UCSD-AML1 (cell line): ENCODE results near the gene BRD4.

Experiments used
- DNase-seq: peaks from one replicate; lab custom pipeline; 2025; ENCODE audit not compliant: unreplicated experiment; lab: John Stamatoyannopoulos, UW

BRD4 gene

DNA sequence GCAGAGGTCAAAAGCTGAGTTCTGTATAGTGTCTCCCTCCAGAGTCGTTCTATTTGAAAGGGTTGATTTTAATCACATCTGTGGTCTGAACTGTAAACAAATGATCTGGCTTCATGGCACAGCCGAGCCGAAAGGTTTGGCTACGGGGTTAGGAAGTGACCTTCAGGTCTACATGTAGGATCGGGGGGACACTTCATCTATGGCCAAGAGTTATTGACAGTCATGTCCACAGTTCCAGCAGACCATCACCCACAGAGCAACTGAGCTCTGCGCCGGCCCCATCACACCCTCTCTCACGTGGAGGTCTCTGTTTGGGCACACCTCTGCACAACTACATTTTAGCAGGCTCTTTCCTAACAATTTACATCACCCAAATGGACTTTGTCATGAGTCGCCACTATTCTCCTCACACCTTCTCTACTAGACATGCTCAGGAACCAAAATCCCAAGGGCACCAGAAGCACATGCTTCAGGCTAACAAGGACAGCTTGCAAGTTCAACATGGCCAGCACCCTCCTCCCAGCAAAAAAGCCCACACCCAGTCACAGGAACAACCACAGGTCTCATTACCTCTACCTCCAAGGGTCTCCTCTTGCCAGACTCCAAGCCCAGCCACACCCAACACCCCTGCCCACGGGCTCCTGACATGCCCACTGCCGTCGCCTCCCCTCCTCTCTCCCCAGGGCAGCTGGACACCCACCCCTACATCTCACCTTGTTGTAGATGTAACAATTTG lies 64.0 kb downstream of the BRD4 start:
- DNase-seq: no peak

DNA sequence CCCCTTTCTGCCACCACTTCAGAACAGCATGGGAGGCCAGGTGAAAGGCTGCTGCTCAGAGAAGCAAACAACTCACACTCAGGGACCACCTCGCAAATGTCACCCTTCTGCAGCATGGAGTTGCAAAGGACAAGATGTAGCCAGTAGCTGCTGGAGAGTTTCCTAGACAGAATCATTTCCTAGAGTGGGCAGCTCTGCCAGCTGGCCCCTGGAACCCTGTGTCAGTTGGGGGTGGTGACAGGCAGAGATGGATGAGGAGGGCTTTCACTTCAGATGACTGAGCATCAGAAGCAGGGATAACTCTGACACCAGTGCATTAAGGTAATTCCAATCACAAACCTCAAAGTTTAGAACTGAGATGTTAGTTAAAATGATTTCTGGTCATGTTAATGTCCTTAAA lies 65.7 kb downstream of the BRD4 start:
- DNase-seq: no peak

- DNase-seq: no peak
Measured at GRCh38 chr19:15265850-15266248, 66.5 kb downstream of the BRD4 start.

DNA sequence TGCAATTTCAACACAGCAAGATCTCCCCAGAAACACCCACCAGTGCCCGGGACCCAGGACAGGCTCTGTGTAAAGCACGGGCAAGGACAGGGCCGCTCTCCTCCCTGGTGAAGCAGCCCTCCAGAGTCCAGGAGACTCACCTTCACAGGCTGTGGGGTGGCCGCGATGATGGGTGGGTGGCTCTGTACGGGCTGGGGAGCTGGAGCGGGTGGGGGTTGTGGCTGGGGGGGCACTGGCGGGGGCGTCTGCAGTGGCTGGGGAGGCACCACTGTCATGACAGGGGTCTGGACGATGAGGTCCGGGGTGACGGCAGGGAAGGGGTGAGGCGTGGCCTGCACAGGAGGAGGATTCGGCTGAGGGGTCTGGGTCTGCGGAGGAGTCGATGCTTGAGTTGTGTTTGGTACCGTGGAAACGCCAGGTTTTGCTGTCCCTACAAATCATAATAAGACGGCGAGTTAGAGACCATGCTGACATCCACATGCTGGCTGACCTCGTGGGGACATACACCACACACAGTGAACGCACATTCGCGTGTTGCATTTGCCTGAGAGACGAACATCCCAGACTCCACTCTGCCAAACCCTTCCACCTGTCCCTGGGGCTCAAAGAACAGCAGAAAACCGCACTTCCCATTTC lies 67.0 kb downstream of the BRD4 start:
- DNase-seq: no peak

DNA sequence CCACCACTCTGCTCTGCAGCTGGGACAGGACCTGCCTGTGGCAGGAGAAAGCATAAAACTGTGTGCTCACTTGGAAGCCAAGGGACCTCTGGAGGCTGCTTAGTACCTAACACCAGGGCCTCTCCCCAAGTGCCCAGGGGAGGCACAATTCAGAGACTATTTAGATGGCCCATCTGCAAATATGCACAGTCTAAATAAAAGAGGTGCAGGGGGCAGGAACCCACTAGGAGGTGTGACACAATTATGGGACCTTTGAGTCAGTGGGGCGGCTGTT lies 67.5 kb downstream of the BRD4 start:
- DNase-seq: no peak

DNA sequence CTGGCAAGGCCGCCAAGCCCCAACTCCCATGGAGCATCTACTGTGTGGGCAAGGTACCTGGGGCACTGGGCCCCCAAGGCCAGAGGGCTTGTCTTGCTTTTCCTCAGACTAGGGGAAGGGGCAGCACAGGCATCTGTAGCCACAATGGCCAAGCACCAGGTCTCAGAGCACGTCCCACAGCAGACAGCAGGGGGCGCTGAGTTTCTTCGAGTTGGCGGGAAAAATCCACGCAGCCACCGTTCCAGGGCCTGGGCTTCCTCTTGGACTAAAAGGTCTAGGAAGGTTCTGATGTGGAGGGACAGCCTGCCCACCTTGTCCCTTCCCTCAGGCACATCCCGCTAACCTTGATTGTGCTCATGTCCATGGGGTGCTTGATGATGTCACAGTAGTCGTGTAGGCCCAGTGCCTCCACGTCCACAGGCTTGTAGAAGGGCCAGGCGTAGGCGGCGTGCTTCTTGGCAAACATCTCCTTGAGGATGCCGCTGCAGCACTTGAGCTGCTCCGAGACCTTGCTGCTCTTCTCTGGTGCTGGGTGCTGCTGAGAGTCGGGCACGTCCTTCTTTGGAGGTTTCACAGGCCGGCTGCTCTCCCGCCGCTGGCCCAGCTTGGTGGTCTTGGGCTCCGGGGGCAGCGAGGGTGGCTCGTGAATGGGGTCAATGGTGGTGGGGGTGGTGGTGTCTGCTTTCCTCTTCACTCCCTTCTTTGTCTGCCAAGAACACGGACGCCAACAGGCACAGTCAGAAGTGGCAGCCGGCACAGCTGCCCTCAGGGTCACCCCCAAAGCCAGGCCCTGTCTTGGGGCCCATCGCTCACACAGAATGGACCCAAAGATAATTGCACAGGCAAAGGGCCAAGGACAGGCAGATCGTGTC lies 68.0 kb downstream of the BRD4 start:
- DNase-seq: peak; percentile 78

DNA sequence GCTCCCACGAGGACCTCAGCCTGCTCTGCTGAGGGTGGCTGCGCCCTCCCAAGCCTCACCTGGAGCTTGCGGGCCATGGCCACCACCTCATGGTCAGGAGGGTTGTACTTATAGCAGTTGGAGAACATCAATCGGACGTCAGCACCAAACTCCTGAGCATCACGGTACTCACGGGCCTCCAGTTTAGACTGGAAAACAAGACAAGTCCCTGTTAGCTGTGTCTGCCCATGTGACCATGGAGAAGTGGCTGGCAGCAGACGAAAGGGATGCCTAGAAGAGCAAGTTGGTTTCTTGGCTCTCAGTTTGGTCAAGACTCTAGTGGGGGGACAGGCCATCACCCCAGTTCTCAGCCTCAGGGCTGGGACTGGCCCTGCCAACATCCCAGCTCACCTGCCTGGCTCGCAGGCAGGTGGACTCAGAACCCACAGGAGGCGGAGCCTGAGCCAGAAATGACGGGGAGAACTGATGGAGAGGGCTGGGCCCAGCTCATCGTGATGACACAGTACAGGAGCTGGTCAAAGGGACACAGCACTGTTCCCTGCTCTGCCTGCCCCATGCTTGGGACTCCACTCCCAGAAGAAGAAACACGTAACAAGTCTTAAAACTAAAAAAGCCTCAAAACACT lies 68.9 kb downstream of the BRD4 start:
- no peak for DNase-seq

GRCh38 chr19:15262011-15262410 lies 70.3 kb downstream of the BRD4 start:
- no peak for DNase-seq

- no peak for DNase-seq
Measured at GRCh38 chr19:15260939-15261338, 71.4 kb downstream of the BRD4 start.

DNA sequence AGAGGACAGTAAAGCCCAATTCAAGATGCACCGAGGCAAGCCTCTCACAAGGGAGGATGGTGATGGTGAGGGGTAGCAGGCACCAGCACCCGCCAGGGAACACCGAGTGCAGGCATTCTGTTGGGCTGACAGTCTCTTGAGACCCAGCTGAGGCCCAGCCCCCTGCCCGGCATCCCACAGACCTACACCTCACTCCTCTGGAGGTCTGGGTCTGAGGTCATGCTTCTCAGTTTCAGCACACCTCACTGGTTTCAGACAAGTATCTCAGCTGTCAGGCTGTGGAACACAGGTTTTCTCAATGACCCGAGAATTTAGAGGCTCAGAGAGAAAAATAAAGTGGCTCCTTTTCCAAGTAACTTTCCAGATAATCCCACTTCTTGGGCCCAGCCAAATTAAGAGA lies 72.4 kb downstream of the BRD4 start:
- no peak for DNase-seq

GRCh38 chr19:15257782-15258181 lies 74.6 kb downstream of the BRD4 start:
- no peak for DNase-seq

DNA sequence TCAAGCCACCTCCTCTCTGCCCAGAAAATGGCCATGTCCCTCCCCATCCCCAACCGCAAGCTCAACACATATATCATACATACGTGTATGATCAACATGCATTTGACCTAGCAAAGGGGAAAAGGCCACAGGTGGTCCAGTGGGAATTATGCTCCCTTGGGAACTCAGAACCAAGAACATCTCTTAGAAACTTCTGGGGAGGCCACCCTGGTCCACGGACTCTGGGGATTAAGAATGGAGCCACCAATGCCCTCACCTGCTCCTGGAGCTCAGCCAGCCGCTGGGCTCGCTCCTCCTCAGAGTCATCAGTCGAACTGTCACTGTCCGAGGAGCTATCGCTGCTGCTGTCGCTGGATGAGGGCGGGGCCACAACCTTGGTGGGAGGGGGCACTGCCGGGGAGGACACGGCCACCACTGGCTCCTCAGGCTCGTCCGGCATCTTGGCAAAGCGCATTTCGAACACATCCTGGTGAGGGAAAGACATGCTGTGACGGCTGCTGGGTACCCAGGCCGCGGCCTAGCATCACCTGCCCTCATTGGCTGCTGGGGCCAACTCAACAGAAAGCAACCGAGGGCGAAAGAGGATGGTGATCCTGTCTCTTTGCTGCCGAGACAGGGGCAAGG lies 75.5 kb downstream of the BRD4 start:
- DNase-seq: no peak

- DNase-seq: no peak
Measured at GRCh38 chr19:15255359-15255990, 76.9 kb downstream of the BRD4 start.

- DNase-seq: no peak
Measured at GRCh38 chr19:15254547-15254946, 77.8 kb downstream of the BRD4 start.

DNA sequence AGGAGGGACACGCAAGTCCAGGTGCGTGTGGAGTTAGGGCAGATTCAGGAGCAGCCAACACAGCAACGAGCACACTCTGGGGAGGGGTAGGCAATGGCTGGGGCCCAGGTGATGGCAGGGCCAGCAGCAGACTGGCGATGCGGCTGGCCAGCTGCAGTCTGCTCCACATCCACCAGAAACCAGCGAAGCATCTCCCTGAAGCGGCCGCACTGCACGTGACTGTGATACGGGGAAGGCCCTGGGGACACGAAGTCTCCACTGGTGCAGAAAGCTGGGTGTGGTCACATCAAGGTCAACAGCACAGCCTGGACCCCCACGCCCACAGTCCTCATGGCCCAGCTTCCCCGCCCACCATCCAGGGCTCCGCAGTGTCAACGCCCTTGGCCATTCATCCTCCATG lies 78.8 kb downstream of the BRD4 start:
- no peak for DNase-seq

GRCh38 chr19:15253061-15253460 lies 79.3 kb downstream of the BRD4 start:
- no peak for DNase-seq

GRCh38 chr19:15252398-15253018 lies 79.8 kb downstream of the BRD4 start:
- DNase-seq: no peak

GRCh38 chr19:15251749-15252397 lies 80.5 kb downstream of the BRD4 start:
- no peak for DNase-seq

- no peak for DNase-seq
Measured at GRCh38 chr19:15251010-15251748, 81.2 kb downstream of the BRD4 start.
